ENCODE results near the gene FGD5. TPM values are rescaled to one million over a fixed set of nuclear protein-coding genes. Genes with fewer than 3 reads are reported as not detected.

The FGD5 gene
- total RNA-seq, 2 donors from 2014 or later: 15.3 to 17.0 TPM

GRCh38 chr3:14834121-14834520 lies 15.4 kb downstream of the FGD5 start:
- Mint-ChIP-seq H3K4me3 (no peak overlapping the region), H3K27me3 (ENCODE audit: insufficient read depth) (peaks cover under 1% of the 10 kb centered on the region), H3K4me1 (peaks cover 58% of the 10 kb centered on the region), H3K27ac (no peak overlapping the region), H3K36me3 (ENCODE audit: low read depth) (no peaks in the 10 kb centered on the region), H3K9me3 (no peaks in the 10 kb centered on the region)
- Histone ChIP-seq H3K9me3 (ENCODE audit: control insufficient read depth, low read length) (no peaks in the 10 kb centered on the region), H3K27ac (ENCODE audit: low read depth, low read length) (no peak overlapping the region), H3K9ac (ENCODE audit: extremely low read depth, low read length, poor library complexity, severe bottlenecking) (no peak overlapping the region), H3K27me3 (ENCODE audit: control insufficient read depth, insufficient read depth, low read length, poor library complexity, severe bottlenecking) (no peaks in the 10 kb centered on the region), H3K4me1 (ENCODE audit: control insufficient read depth, insufficient read depth, low read length) (peaks cover 18% of the 10 kb centered on the region), H3K36me3 (ENCODE audit: control insufficient read depth, insufficient read depth, low read length) (no peaks in the 10 kb centered on the region), H3K4me3 (ENCODE audit: low read length) (no peak overlapping the region)
- TF ChIP-seq CTCF (conservative IDR thresholded peaks at IDR 0.05): no peak
- DNase-seq: no peak
- 90% methylated on average over 3 of the region's 3 CpGs for WGBS, 2 experiments (ENCODE audit: insufficient coverage in 1 of 2, insufficient read length in 1 of 2)

- Histone ChIP-seq H3K27ac (ENCODE audit: low read depth, low read length) (no peak overlapping the region), H3K4me1 (ENCODE audit: control insufficient read depth, insufficient read depth, low read length) (peaks cover 23% of the 10 kb centered on the region), H3K4me3 (ENCODE audit: low read length) (no peak overlapping the region), H3K9ac (ENCODE audit: extremely low read depth, low read length, poor library complexity, severe bottlenecking) (no peak overlapping the region), H3K27me3 (ENCODE audit: control insufficient read depth, insufficient read depth, low read length, poor library complexity, severe bottlenecking) (no peaks in the 10 kb centered on the region), H3K9me3 (ENCODE audit: control insufficient read depth, low read length) (no peaks in the 10 kb centered on the region), H3K36me3 (ENCODE audit: control insufficient read depth, insufficient read depth, low read length) (no peaks in the 10 kb centered on the region)
- Mint-ChIP-seq H3K4me3 (no peak overlapping the region), H3K4me1 (peaks cover 55% of the 10 kb centered on the region), H3K27ac (no peak overlapping the region), H3K36me3 (ENCODE audit: low read depth) (no peaks in the 10 kb centered on the region), H3K27me3 (ENCODE audit: insufficient read depth) (no peaks in the 10 kb centered on the region), H3K9me3 (no peaks in the 10 kb centered on the region)
- no peak for DNase-seq
- 89 to 97% methylated on average over 10 to 15 of the region's 15 CpGs for WGBS, 2 experiments (ENCODE audit: insufficient coverage in 1 of 2, insufficient read length in 1 of 2)
- no peak for TF ChIP-seq CTCF (conservative IDR thresholded peaks at IDR 0.05)
These were observed 16.2 kb downstream of the FGD5 start for GRCh38 chr3:14834807-14835466.

GRCh38 chr3:14836049-14836468 lies 17.3 kb downstream of the FGD5 start:
- no peak for TF ChIP-seq CTCF (conservative IDR thresholded peaks at IDR 0.05)
- no peaks in the 10 kb centered on the region for H3K36me3 ChIP-seq (ENCODE audit: control insufficient read depth, insufficient read depth, low read length)
- Mint-ChIP-seq H3K27me3 (ENCODE audit: insufficient read depth) (no peaks in the 10 kb centered on the region), H3K9me3 (no peaks in the 10 kb centered on the region), H3K4me3 (no peak overlapping the region), H3K36me3 (ENCODE audit: low read depth) (no peaks in the 10 kb centered on the region), H3K27ac (no peak overlapping the region), H3K4me1 (peaks cover 46% of the 10 kb centered on the region)
- H3K9ac ChIP-seq (ENCODE audit: extremely low read depth, low read length, poor library complexity, severe bottlenecking): no peak overlapping the region
- no peak overlapping the region for H3K4me3 ChIP-seq (ENCODE audit: low read length)
- H3K9me3 ChIP-seq (ENCODE audit: control insufficient read depth, low read length): no peaks in the 10 kb centered on the region
- WGBS, 2 experiments (ENCODE audit: insufficient coverage in 1 of 2, insufficient read length in 1 of 2): 93 to 100% methylated on average over 6 to 9 of the region's 9 CpGs
- DNase-seq: no peak
- peaks cover 23% of the 10 kb centered on the region for H3K4me1 ChIP-seq (ENCODE audit: control insufficient read depth, insufficient read depth, low read length)
- H3K27ac ChIP-seq (ENCODE audit: low read depth, low read length): no peak overlapping the region
- H3K27me3 ChIP-seq (ENCODE audit: control insufficient read depth, insufficient read depth, low read length, poor library complexity, severe bottlenecking): no peaks in the 10 kb centered on the region
